ENCODE measurements around the gene FMN2. TPM values are rescaled to one million over a fixed set of nuclear protein-coding genes. Genes with fewer than 3 reads are reported as not detected.
A peak's percentile ranks its signal among the peaks of the same experiment; 100 is the strongest.

The FMN2 gene
- total RNA-seq, 1 experiment from 2014 or later: 4.6 TPM

- H2AFZ ChIP-seq (ENCODE audit: low read length): no peak overlapping the region
- H3K4me2 ChIP-seq (ENCODE audit: low read length): no peak overlapping the region
- TF ChIP-seq EZH2phosphoT487 (IDR thresholded peaks at IDR 0.05; ENCODE audit: borderline replicate concordance, low read length) (no peak), CTCF (conservative IDR thresholded peaks at IDR 0.05; ENCODE audit: low read depth, low read length) (no peak), EZH2 (IDR thresholded peaks at IDR 0.05; ENCODE audit: low read length, unreplicated experiment) (no peak)
- no TSS peak for BruUV-seq (replicated peaks)
- no peaks in the 10 kb centered on the region for H3K79me2 ChIP-seq (ENCODE audit: low read length)
- no peaks in the 10 kb centered on the region for H3K9me3 ChIP-seq (ENCODE audit: low read length)
- no peaks in the 10 kb centered on the region for H4K20me1 ChIP-seq (ENCODE audit: low read length)
- no peaks in the 10 kb centered on the region for H3F3A ChIP-seq (ENCODE audit: low read length, unreplicated experiment)
- H3K9ac ChIP-seq (ENCODE audit: low read length): no peak overlapping the region
- H3K9me2 ChIP-seq (replicated peaks; ENCODE audit: low read length): no peaks in the 10 kb centered on the region
- H3K36me3 ChIP-seq (ENCODE audit: low read depth, low read length): no peaks in the 10 kb centered on the region; the same call in 1 of the 2 replicates
- peaks cover 7% of the 10 kb centered on the region; the same call in 1 of the 2 replicates for H3K4me1 ChIP-seq (ENCODE audit: insufficient read depth, low read length)
- intact Hi-C loops (cut with micrococcal nuclease): no loop called here
- no peaks in the 10 kb centered on the region for H3K27me3 ChIP-seq (ENCODE audit: low read length)
- POLR2A ChIA-PET (ENCODE audit: unreplicated experiment): no interaction called here
- CTCF ChIA-PET: no interaction called here
- H3K27ac ChIP-seq (ENCODE audit: low read length): no peak overlapping the region
- ATAC-seq (no peak), DNase-seq (no peak)
- no peak overlapping the region for H3K4me3 ChIP-seq (ENCODE audit: low read length)
Observed at GRCh38 chr1:240338837-240339236, 247.2 kb downstream of the FMN2 start.

GRCh38 chr1:240341365-240342250 is 249.9 kb downstream of the FMN2 start:
- Histone ChIP-seq H2AFZ (ENCODE audit: low read length) (no peak overlapping the region), H3K4me1 (ENCODE audit: insufficient read depth, low read length) (peaks cover 14% of the 10 kb centered on the region; the same call in 1 of the 2 replicates), H3K79me2 (ENCODE audit: low read length) (no peaks in the 10 kb centered on the region), H3K4me3 (ENCODE audit: low read length) (no peak overlapping the region), H3F3A (ENCODE audit: low read length, unreplicated experiment) (no peaks in the 10 kb centered on the region), H3K9ac (ENCODE audit: low read length) (no peak overlapping the region), H4K20me1 (ENCODE audit: low read length) (no peaks in the 10 kb centered on the region), H3K4me2 (ENCODE audit: low read length) (no peak overlapping the region), H3K27me3 (ENCODE audit: low read length) (no peaks in the 10 kb centered on the region), H3K27ac (ENCODE audit: low read length) (no peak overlapping the region), H3K9me3 (ENCODE audit: low read length) (no peaks in the 10 kb centered on the region), H3K9me2 (replicated peaks; ENCODE audit: low read length) (no peaks in the 10 kb centered on the region), H3K36me3 (ENCODE audit: low read depth, low read length) (no peaks in the 10 kb centered on the region)
- ChIA-PET POLR2A (ENCODE audit: unreplicated experiment) (interaction anchor here (0.6 kb wide), 1 partner anchor 234 kb away, joined by 4 read pairs; no protein-coding TSS in a partner anchor), CTCF (no interaction called here)
- ATAC-seq (peak; percentile 24; the same call in 1 of the 2 replicates), DNase-seq (peak; percentile 36)
- intact Hi-C loops (cut with micrococcal nuclease): no loop called here
- no peak for TF ChIP-seq EZH2phosphoT487 (IDR thresholded peaks at IDR 0.05; ENCODE audit: borderline replicate concordance, low read length)
- TF ChIP-seq CTCF (conservative IDR thresholded peaks at IDR 0.05; ENCODE audit: low read depth, low read length): no peak
- TF ChIP-seq EZH2 (IDR thresholded peaks at IDR 0.05; ENCODE audit: low read length, unreplicated experiment): no peak
- no TSS peak for BruUV-seq (replicated peaks)

- Histone ChIP-seq H4K20me1 (ENCODE audit: low read length) (no peaks in the 10 kb centered on the region), H3K27ac (ENCODE audit: low read length) (no peak overlapping the region), H3K27me3 (ENCODE audit: low read length) (no peaks in the 10 kb centered on the region), H3K79me2 (ENCODE audit: low read length) (no peaks in the 10 kb centered on the region), H3K4me2 (ENCODE audit: low read length) (no peak overlapping the region), H3K36me3 (ENCODE audit: low read depth, low read length) (no peaks in the 10 kb centered on the region), H3F3A (ENCODE audit: low read length, unreplicated experiment) (no peaks in the 10 kb centered on the region), H3K4me1 (ENCODE audit: insufficient read depth, low read length) (peaks cover 14% of the 10 kb centered on the region; the same call in 1 of the 2 replicates), H3K9me3 (ENCODE audit: low read length) (no peaks in the 10 kb centered on the region), H3K4me3 (ENCODE audit: low read length) (no peak overlapping the region), H3K9ac (ENCODE audit: low read length) (no peak overlapping the region), H2AFZ (ENCODE audit: low read length) (no peak overlapping the region), H3K9me2 (replicated peaks; ENCODE audit: low read length) (no peaks in the 10 kb centered on the region)
- ChIA-PET CTCF (no interaction called here), POLR2A (ENCODE audit: unreplicated experiment) (interaction anchor here (0.5 kb wide), 1 partner anchor 1252 kb away, joined by 4 read pairs; no protein-coding TSS in a partner anchor)
- intact Hi-C loops (cut with micrococcal nuclease): no loop called here
- TF ChIP-seq EZH2phosphoT487 (IDR thresholded peaks at IDR 0.05; ENCODE audit: borderline replicate concordance, low read length): no peak
- no peak for TF ChIP-seq EZH2 (IDR thresholded peaks at IDR 0.05; ENCODE audit: low read length, unreplicated experiment)
- TF ChIP-seq CTCF (conservative IDR thresholded peaks at IDR 0.05; ENCODE audit: low read depth, low read length): no peak
- ATAC-seq: no peak
- no TSS peak for BruUV-seq (replicated peaks)
- DNase-seq: no peak
Observed at GRCh38 chr1:240342251-240342625, 250.6 kb downstream of the FMN2 start.

Measured in PC-3 (cell line).